Measurements from ENCODE around the gene SPDYE3. TPM values are rescaled to one million over a fixed set of nuclear protein-coding genes. Genes with fewer than 3 reads are reported as not detected.
"Not testable (repeated sequence)": the region's sequence is repeated elsewhere in the genome, so short reads cannot be mapped to it uniquely, and the experiment has no call there.

SPDYE3 gene
- total RNA-seq, 2 donors from 2014 or later = 0.91 TPM; not detected in 1

DNA sequence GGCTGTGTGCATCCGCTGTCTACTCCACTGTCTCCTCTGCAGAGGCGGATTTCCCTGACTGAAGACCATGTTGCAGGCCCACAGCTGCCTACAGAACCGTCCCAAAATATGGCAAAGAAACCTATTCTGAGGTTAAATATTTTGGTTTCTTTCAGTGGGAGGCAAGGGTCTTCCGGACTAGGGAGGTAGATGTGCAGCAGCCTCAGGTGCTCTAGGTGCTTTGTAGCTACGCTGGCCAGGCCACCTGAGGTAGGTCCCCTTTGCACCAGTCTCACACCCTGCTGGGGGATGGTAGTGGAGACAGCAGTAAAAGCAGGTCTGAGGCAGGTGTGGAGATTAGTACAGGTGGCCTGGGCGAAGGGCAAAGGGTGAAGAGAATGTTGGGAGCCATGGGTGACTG is 42.3 kb downstream of the SPDYE3 start:
- DNase-seq (ENCODE audit: low spot score) = no peak
- TF ChIP-seq POLR2AphosphoS5 (IDR thresholded peaks at IDR 0.05) (no peak), POLR2A (IDR thresholded peaks at IDR 0.05) (no peak)
- TF ChIP-seq, protein P1, sequence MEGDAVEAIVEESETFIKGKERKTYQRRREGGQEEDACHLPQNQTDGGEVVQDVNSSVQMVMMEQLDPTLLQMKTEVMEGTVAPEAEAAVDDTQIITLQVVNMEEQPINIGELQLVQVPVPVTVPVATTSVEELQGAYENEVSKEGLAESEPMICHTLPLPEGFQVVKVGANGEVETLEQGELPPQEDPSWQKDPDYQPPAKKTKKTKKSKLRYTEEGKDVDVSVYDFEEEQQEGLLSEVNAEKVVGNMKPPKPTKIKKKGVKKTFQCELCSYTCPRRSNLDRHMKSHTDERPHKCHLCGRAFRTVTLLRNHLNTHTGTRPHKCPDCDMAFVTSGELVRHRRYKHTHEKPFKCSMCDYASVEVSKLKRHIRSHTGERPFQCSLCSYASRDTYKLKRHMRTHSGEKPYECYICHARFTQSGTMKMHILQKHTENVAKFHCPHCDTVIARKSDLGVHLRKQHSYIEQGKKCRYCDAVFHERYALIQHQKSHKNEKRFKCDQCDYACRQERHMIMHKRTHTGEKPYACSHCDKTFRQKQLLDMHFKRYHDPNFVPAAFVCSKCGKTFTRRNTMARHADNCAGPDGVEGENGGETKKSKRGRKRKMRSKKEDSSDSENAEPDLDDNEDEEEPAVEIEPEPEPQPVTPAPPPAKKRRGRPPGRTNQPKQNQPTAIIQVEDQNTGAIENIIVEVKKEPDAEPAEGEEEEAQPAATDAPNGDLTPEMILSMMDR (IDR thresholded peaks at IDR 0.05) = no peak
- no peaks in the 10 kb centered on the region for H3K27me3 ChIP-seq (replicated peaks; ENCODE audit: insufficient read depth)
- H3K9me3 ChIP-seq = no peaks in the 10 kb centered on the region
- peaks cover 0 to 7% of the 10 kb centered on the region in 2 donors for H3K36me3 ChIP-seq
- H3K27ac ChIP-seq = no peak overlapping the region
- intact Hi-C loops (cut with DNase I) = loop anchor here (10.0 kb wide), 1 partner anchor 225 kb away; the partner anchor contains the start of gene MBLAC1
- peaks cover 6% of the 10 kb centered on the region for H3K4me1 ChIP-seq (replicated peaks)
- WGBS = 87% methylated on average over 6 of the region's 6 CpGs
- H3K4me3 ChIP-seq = no peak overlapping the region

DNA sequence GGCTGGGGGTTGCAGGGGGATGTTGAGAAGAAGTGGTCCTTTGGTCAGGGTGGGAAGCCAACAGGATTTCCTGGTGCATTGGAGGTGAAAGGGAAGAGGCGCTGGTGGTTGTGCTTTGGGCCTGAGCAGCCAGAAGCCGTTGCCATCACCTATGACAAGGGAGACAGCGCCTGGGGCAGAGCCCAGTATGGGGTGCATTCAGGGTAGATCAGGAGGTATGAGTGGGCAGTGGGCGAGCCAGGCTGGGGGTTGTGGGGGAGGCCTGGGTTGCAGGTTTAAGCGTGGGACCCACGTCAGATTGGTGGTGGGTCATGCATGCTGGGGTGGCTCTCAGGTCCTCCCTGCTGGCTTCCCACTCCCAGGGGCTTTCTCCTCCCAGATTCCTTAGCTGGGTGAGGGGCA is 44.2 kb downstream of the SPDYE3 start:
- intact Hi-C loops (cut with DNase I) = no loop called here
- H3K9me3 ChIP-seq = no peaks in the 10 kb centered on the region
- no peaks in the 10 kb centered on the region for H3K36me3 ChIP-seq
- TF ChIP-seq, protein P1 (IDR thresholded peaks at IDR 0.05) = no peak
- no peak for TF ChIP-seq POLR2AphosphoS5 (IDR thresholded peaks at IDR 0.05)
- TF ChIP-seq POLR2A (IDR thresholded peaks at IDR 0.05) = no peak
- H3K27me3 ChIP-seq (replicated peaks; ENCODE audit: insufficient read depth) = no peaks in the 10 kb centered on the region
- no peak overlapping the region for H3K4me3 ChIP-seq
- no peak for DNase-seq (ENCODE audit: low spot score)
- no peak overlapping the region for H3K27ac ChIP-seq
- peaks cover 5% of the 10 kb centered on the region for H3K4me1 ChIP-seq (replicated peaks)
- 87% methylated on average over 6 of the region's 6 CpGs for WGBS

DNA sequence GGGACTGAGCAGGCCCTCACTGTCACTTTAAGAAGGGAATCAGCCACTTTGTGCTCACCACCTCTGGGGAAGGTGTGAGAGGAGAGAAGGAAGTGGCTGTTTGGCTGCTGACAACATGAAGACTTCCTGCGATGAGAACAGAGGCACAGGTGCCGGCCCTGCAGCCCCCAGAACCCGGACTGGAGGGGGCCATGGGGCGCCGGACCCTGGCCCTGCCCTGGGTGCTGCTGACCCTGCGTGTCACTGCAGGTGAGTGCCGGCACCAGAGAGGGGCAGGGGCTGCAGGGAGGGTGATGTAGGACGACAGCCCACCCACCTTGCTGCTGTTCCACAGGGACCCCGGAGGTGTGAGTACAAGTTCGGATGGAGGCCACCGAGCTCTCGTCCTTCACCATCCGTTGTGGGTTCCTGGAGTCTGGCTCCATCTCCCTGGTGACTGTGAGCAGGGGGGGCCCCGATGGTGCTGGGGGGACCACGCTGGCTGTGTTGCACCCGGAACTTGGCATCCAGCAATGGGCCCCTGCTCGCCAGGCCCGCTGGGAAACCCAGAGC is 44.8 kb downstream of the SPDYE3 start:
- H3K4me3 ChIP-seq; H3K9me3 ChIP-seq; intact Hi-C loops (cut with DNase I); H3K27me3 ChIP-seq (replicated peaks; ENCODE audit: insufficient read depth); H3K36me3 ChIP-seq; DNase-seq (ENCODE audit: low spot score); H3K4me1 ChIP-seq (replicated peaks); H3K27ac ChIP-seq: not testable (repeated sequence)
- WGBS = 92% methylated on average over 16 of the region's 18 CpGs

DNA sequence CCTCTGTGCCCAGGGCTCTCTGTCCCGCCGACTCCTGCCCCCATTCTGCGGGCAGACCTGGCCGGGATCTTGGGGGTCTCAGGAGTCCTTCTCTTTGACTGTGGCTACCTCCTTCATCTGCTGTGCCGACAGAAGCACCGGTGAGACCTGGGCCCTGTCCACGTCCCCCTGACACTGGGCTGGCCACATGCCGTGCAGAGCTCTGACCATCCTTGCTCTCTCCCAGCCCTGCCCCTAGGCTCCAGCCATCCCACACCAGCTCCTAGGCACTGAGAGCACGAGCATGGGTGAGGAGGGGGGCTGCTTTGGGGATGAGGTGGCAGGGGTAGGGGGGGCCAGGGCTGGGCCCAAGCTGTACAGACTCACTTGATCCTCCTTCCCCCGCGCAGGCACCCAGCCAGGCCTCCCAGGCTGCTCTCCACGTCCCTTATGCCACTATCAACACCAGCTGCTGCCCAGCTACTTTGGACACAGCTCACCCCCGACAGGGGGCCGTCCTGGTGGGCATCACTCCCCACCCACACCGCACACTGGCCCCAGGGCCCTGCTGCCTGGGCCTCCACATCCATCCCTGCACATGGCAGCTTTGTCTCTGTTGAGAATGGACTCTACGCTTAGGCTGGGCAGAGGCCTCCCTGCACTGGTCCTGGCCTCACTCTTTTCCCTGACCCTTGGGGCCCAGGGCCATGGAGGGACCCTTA is 45.6 kb downstream of the SPDYE3 start:
- Histone ChIP-seq H3K36me3 (no peaks in the 10 kb centered on the region), H3K4me3 (no peak overlapping the region), H3K27me3 (replicated peaks; ENCODE audit: insufficient read depth) (no peaks in the 10 kb centered on the region), H3K27ac (no peak overlapping the region), H3K4me1 (replicated peaks) (peaks cover 2% of the 10 kb centered on the region), H3K9me3 (no peaks in the 10 kb centered on the region)
- TF ChIP-seq POLR2AphosphoS5 (IDR thresholded peaks at IDR 0.05) = no peak
- TF ChIP-seq POLR2A (IDR thresholded peaks at IDR 0.05) = no peak
- TF ChIP-seq, protein P1 (IDR thresholded peaks at IDR 0.05) = no peak
- DNase-seq (ENCODE audit: low spot score) = no peak
- intact Hi-C loops (cut with DNase I) = no loop called here
- 90% methylated on average over 16 of the region's 16 CpGs for WGBS

DNA sequence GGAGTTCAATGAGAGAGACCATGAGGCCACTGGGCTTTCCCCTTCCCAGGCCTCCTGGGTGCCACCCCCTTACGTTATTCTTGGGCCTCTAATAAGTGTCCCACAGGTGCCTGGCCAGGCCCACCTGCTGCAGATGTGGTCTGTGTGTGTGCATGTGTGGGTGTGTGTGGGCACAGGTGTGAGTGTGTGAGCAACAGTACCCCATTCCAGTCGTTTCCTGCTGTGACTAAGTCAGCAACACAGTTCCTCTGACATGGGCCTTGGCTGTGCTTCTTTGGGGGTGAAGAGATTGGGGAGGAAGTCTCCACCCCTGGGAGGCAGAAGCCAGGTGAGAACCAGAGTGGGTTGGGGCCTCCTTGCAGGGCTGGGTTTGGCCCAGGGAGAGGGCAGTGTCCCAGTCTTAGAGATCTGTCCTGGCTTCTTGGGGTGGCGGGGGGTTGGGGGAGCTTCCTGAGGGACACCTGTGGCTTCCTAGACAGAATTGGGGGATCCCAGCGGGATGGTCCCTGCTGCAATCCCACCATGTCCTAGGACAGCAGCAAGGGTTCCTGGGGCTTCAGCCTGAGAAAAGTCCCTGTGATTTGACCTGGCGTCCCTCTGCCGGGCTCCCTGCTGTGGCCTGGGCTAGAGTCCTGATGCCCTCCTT is 46.3 kb downstream of the SPDYE3 start:
- Histone ChIP-seq H3K4me1 (replicated peaks) (no peaks in the 10 kb centered on the region), H3K27me3 (replicated peaks; ENCODE audit: insufficient read depth) (no peaks in the 10 kb centered on the region), H3K36me3 (no peaks in the 10 kb centered on the region), H3K27ac (no peak overlapping the region), H3K9me3 (no peaks in the 10 kb centered on the region), H3K4me3 (no peak overlapping the region)
- no peak for DNase-seq (ENCODE audit: low spot score)
- 91% methylated on average over 6 of the region's 6 CpGs for WGBS
- TF ChIP-seq, protein P1 (IDR thresholded peaks at IDR 0.05) = no peak
- intact Hi-C loops (cut with DNase I) = no loop called here

All from prostate gland (tissue), 2 donors.